OCI-LY3 (cell line): Measurements from ENCODE around the gene PPP6R2.

Experiments used
- H2AFZ ChIP-seq: fragments of 200-600, 300-600 bp; shearing (Covaris generic); 2 replicates; pipeline ENCODE4 v1.6.0; 2014; ENCODE audit warnings: antibody characterized with exemption, low read depth, low read length
- H3K27ac ChIP-seq: fragments of 200-600, 300-600 bp; sonication (generic); 2 replicates; pipeline ENCODE4 v1.5.1; 2014; ENCODE audit warnings: mild to moderate bottlenecking, low read length, moderate library complexity, mixed read lengths
- H3K27me3 ChIP-seq: fragments of 200-600, 300-600 bp; sonication (generic); 2 replicates; pipeline ENCODE4 v1.6.1; 2014; ENCODE audit warnings: low read depth, low read length, mixed read lengths
- H3K36me3 ChIP-seq: fragments of 200-600, 300-600 bp; sonication (generic); replicated peaks from 2 replicates; pipeline ENCODE3; 2014; ENCODE audit warnings: low read depth, low read length, mixed read lengths
- H3K4me1 ChIP-seq: fragments of 300-600, 200-600 bp; sonication (generic); 2 replicates; pipeline ENCODE4 v1.6.1; 2014; ENCODE audit warnings: low read length, mixed read lengths
- H3K4me2 ChIP-seq: fragments of 200-600, 300-600 bp; sonication (generic); 2 replicates; pipeline ENCODE4 v1.6.1; 2014; ENCODE audit warnings: low read length, mixed read lengths
- H3K4me3 ChIP-seq: fragments of 300-600, 200-600 bp; sonication (generic); 2 replicates; pipeline ENCODE4 v1.5.1; 2014; ENCODE audit warnings: antibody characterized with exemption, mild to moderate bottlenecking, low read length, moderate library complexity
- H3K79me2 ChIP-seq: fragments of 300-600, 200-600 bp; shearing (Covaris generic); 2 replicates; pipeline ENCODE4 v1.6.1; 2014; ENCODE audit warnings: mild to moderate bottlenecking, low read length, mixed read lengths
- H3K9ac ChIP-seq: fragments of 300-600, 200-600 bp; shearing (Covaris generic); 2 replicates; pipeline ENCODE4 v1.6.0; 2014; ENCODE audit warnings: mild to moderate bottlenecking, low read length, moderate library complexity
- H3K9me3 ChIP-seq: fragments of 200-600, 300-600 bp; shearing (Covaris generic); 2 replicates; pipeline ENCODE4 v1.6.1; 2014; ENCODE audit warnings: low read length, mixed read lengths; ENCODE audit not compliant: insufficient read depth
- H4K20me1 ChIP-seq: fragments of 200-600, 300-600 bp; sonication (generic); 2 replicates; pipeline ENCODE4 v1.6.1; 2016; ENCODE audit warnings: low read length, mixed read lengths; ENCODE audit not compliant: insufficient read depth
- EZH2phosphoT487 ChIP-seq: fragments of 200-600 bp; shearing (Covaris generic); IDR thresholded peaks from 2 replicates; pipeline ENCODE4 v1.6.1; 2018; ENCODE audit warnings: antibody characterized with exemption, mixed run types, low read depth
- TF ChIP-seq, protein P1 (sequence below): fragments of 200-600, 300-600 bp; sonication (generic); IDR thresholded peaks from 2 replicates; pipeline ENCODE4 v1.5.1; 2014; ENCODE audit warnings: antibody characterized with exemption, low read length, low read depth

Gene PPP6R2

DNA sequence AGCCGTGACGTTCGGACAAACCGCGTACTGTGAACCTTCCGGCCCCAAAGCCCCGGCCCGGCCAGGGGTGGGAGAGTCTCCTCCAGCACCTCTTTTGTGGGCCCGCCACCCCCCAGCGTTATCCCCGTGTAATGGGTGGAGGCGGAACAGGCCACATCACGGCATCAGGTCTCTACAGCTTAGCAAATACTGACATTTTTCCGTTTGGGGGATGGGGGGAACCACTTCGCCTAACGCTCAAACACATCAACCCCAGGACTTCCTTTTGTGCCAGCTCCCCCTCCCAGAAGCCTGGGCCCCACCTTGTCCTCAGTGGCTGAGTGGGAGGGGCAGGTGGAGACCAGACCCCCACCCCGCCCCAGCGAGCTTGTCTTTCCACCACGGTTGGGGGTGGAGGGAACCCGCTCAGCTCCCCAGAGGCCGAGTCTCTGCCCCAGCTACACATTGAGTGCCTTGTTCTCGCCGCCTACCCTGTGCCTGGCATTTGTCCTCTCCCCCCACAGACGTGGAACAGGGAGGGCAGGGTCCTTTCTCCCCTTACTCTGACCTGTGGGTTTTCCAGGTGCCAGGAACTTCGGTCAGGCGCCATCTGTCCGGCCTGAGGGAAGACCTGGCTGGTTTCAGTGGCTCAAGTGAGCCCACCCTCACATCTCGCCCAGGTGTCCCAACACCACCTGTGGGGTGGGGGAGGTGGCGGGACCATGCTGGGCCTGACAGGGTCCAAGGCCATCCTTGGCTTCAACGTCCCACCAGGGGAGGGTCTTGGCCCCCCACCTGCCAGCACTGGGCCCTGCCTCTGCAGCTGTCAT is 102.1 kb downstream of the PPP6R2 start:
- H3K4me2 ChIP-seq = no peak overlapping the region
- H3K79me2 ChIP-seq = no peaks in the 10 kb centered on the region
- H4K20me1 ChIP-seq = no peaks in the 10 kb centered on the region
- H3K27me3 ChIP-seq = no peaks in the 10 kb centered on the region
- H3K27ac ChIP-seq = no peak overlapping the region
- H3K36me3 ChIP-seq = no peaks in the 10 kb centered on the region
- H3K9me3 ChIP-seq = no peaks in the 10 kb centered on the region
- no peak overlapping the region for H2AFZ ChIP-seq
- no peak overlapping the region for H3K9ac ChIP-seq
- no peaks in the 10 kb centered on the region for H3K4me1 ChIP-seq
- TF ChIP-seq EZH2phosphoT487 = no peak
- TF ChIP-seq, protein P1, sequence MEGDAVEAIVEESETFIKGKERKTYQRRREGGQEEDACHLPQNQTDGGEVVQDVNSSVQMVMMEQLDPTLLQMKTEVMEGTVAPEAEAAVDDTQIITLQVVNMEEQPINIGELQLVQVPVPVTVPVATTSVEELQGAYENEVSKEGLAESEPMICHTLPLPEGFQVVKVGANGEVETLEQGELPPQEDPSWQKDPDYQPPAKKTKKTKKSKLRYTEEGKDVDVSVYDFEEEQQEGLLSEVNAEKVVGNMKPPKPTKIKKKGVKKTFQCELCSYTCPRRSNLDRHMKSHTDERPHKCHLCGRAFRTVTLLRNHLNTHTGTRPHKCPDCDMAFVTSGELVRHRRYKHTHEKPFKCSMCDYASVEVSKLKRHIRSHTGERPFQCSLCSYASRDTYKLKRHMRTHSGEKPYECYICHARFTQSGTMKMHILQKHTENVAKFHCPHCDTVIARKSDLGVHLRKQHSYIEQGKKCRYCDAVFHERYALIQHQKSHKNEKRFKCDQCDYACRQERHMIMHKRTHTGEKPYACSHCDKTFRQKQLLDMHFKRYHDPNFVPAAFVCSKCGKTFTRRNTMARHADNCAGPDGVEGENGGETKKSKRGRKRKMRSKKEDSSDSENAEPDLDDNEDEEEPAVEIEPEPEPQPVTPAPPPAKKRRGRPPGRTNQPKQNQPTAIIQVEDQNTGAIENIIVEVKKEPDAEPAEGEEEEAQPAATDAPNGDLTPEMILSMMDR = no peak
- no peak overlapping the region for H3K4me3 ChIP-seq

DNA sequence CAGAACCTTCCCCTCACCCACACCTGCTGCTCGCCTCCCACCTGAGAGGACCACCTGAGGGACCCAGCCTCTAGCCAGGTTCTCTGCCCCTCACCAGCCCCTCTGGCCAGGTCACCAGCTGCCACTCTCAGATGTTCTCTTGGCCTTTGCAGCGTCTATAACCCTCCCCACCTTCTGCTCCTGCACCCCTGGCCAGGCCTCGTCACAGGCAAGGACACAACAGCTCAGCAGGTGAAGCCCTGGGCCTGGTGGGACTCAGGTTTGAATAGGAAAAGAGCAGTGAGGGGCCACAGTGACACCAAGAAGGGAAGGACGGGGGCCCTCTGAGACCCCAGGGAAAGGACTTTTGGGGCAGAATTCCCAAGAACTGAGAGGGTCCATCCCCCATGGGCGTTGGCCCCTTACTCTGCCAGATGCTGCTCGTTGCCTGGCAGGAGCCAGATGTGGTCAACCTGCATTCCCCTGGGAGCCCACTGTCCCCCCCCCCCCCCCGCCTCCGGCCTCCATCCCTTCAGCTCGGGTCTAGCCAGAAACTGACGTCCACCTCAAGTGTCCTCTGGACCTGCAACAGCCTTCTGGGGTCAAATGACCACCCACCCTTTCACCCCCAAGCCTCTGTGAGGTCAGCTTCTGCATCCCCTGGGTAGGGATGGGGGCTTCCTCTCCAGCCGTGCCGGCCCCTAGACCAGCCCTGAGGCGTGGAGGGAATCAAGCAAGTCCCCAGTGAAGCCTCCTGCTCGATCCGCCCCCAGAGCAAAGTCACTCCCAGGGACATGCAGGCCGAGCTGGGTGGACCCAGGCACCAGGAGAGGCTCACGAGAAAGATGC is 103.0 kb downstream of the PPP6R2 start:
- no peaks in the 10 kb centered on the region for H4K20me1 ChIP-seq
- no peak overlapping the region for H3K9ac ChIP-seq
- peaks cover 3% of the 10 kb centered on the region for H3K36me3 ChIP-seq

DNA sequence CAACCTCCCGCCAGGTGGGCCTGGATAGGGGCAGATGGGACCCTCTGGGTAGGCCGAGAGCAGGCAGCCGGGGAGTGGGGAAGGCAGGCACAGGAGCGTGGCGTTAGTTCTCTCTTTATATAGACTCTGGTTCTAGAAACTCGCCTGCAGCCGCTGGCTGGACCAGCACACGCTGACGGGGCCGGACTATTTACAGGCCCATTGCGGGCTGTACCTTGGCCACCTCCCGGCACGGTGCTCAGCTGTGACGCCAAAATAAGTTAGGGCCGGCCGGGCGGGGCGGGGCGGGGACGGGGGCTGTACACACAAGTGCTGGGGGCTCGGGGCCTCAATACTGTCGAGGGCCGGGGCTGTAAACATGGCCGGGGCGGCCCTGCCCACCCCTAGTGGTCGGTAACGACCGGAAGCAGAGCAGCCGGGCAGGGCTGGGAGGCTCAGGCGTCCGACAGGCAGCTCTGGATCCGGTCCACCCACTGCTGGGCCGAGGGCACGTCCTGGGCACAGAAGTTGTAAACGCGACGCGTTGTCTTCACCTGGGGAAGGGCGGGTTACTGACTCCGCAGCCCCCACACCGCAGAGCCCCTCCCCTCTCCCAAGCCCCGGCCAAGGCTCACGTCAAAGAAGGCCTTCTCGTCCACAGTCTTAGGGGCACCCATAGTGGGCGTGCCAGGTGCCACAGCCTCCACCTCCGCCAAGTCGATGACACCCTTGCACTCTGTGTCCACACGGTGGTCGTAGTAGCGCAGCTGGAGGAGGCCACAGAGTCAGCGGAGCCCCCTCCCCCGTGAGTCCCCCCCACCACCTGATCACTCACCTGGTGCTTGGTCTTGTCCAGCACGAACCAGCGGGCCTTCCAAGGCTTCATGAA is 103.8 kb downstream of the PPP6R2 start:
- no peaks in the 10 kb centered on the region for H3K79me2 ChIP-seq
- no peaks in the 10 kb centered on the region for H3K4me1 ChIP-seq
- H3K9me3 ChIP-seq = no peaks in the 10 kb centered on the region
- no peak overlapping the region for H3K4me3 ChIP-seq
- no peak overlapping the region for H3K9ac ChIP-seq
- H2AFZ ChIP-seq = no peak overlapping the region
- no peak overlapping the region for H3K27ac ChIP-seq
- H3K27me3 ChIP-seq = no peaks in the 10 kb centered on the region
- H4K20me1 ChIP-seq = no peaks in the 10 kb centered on the region
- peaks cover 3% of the 10 kb centered on the region for H3K36me3 ChIP-seq
- no peak overlapping the region for H3K4me2 ChIP-seq
- TF ChIP-seq EZH2phosphoT487 = no peak
- TF ChIP-seq, protein P1 = no peak

More for the DNA sequence above, 103.0 kb downstream of the PPP6R2 start:
- TF ChIP-seq, protein P1 = no peak
- no peak for TF ChIP-seq EZH2phosphoT487
- H3K27ac ChIP-seq = no peak overlapping the region
- H3K4me2 ChIP-seq = no peak overlapping the region
- no peaks in the 10 kb centered on the region for H3K4me1 ChIP-seq
- no peak overlapping the region for H3K4me3 ChIP-seq
- no peak overlapping the region for H2AFZ ChIP-seq
- H3K27me3 ChIP-seq = no peaks in the 10 kb centered on the region
- no peaks in the 10 kb centered on the region for H3K9me3 ChIP-seq
- H3K79me2 ChIP-seq = no peaks in the 10 kb centered on the region
